Gastrocnemius medialis (tissue), 4 donors: ENCODE data around the gene STAP2.

Experiments
- POLR2A ChIP-seq, 2 donors: fragments of 450-650 bp; IDR thresholded peaks; one replicate each; pipeline ENCODE4 v1.6.1; 2017; ENCODE audit warnings: antibody characterized with exemption in 2 of 2, mild to moderate bottlenecking in 2 of 2, moderate library complexity in 2 of 2
- TF ChIP-seq, protein P1 (sequence below), 5 experiments: fragments of 450-650 bp in 3 of 5; fragments of 200-600 bp in 2 of 5; sonication (generic) in 2 of 5; IDR thresholded peaks in 4 of 5; conservative IDR thresholded peaks in 1 of 5; 1 replicate in 4 of 5; 2 replicates in 1 of 5; pipeline ENCODE4 v1.5.1; 2016 to 2019; ENCODE audit warnings: antibody characterized with exemption in 5 of 5, mild to moderate bottlenecking in 3 of 5, moderate library complexity in 3 of 5

GRCh38 chr19:4329858-4330257 is 8.8 kb downstream of the STAP2 start:
- TF ChIP-seq, protein P1, sequence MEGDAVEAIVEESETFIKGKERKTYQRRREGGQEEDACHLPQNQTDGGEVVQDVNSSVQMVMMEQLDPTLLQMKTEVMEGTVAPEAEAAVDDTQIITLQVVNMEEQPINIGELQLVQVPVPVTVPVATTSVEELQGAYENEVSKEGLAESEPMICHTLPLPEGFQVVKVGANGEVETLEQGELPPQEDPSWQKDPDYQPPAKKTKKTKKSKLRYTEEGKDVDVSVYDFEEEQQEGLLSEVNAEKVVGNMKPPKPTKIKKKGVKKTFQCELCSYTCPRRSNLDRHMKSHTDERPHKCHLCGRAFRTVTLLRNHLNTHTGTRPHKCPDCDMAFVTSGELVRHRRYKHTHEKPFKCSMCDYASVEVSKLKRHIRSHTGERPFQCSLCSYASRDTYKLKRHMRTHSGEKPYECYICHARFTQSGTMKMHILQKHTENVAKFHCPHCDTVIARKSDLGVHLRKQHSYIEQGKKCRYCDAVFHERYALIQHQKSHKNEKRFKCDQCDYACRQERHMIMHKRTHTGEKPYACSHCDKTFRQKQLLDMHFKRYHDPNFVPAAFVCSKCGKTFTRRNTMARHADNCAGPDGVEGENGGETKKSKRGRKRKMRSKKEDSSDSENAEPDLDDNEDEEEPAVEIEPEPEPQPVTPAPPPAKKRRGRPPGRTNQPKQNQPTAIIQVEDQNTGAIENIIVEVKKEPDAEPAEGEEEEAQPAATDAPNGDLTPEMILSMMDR (IDR thresholded peaks at IDR 0.05 in 4 of 5, conservative IDR thresholded peaks at IDR 0.05 in 1 of 5) = no peak
- no peak for TF ChIP-seq POLR2A (IDR thresholded peaks at IDR 0.05)
